ENCODE data around the gene LTBR.
"Not testable (repeated sequence)": the region's sequence is repeated elsewhere in the genome, so short reads cannot be mapped to it uniquely, and the experiment has no call there.

LTBR gene

DNA sequence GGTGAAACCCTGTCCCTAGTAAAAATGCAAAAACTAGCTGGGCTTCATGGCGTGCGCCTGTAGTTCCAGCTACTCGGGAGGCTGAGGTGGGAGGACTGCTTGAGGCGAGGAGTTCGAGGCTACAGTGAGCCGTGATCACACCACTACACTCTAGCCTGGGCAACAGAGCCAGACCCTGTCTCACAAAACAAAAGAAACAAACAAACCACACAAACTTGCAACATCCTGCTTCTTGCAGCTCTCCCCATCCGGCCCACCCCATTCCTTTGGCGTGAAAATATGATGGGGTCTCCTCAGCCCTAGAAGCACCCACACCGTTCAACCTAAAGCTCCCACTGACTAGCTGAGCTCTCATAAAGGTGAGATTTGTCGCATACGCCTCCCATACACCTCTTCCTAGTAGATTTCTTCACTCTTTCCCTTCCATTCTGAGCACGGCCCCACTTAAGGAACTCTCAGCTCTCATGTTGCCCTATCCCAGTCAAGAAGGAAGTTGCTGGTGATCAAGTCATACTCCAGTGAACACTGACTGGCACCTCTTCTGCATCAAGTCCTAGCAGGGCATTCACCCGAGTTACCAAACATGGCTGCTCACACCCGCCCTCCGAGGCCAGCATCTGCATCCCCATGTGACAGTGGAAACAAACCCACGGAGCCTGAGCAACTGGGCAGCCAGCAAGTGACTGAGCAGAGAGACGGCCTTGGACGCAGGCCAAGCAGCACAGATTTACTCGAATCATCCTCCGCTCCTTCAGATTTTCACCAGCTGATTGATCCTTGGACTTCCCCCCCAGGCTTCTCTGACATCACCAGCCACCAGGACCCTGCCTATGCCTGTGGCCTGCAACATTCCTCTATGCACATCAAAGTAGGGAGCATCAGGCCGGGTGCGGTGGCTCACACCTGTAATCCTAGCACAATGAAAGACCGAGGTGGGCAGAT, 41.9 kb downstream of the LTBR start:
- DNase-seq (ENCODE audit: low spot score) = no peak

GRCh38 chr12:6426882-6427671, 43.1 kb downstream of the LTBR start:
- no peak for DNase-seq (ENCODE audit: low spot score)

DNA sequence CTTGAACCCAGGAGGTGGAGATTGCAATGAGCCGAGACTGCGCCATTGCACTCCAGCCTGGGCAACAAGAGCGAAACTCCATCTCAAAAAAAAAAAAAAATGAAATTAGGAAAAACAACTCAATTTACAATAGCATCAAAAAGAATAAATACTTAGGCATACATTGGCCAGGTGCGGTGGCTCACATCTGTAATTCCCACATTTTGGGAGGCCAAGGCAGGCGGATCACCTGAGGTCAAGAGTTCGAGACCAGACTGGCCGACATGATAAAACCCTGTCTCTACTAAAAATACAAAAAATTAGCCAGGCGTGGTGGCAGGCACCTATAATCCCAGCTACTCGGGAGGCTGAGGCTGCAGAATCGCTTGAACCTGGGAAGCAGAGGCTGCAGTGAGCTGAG, 43.8 kb downstream of the LTBR start:
- DNase-seq (ENCODE audit: low spot score) = not testable (repeated sequence)

DNA sequence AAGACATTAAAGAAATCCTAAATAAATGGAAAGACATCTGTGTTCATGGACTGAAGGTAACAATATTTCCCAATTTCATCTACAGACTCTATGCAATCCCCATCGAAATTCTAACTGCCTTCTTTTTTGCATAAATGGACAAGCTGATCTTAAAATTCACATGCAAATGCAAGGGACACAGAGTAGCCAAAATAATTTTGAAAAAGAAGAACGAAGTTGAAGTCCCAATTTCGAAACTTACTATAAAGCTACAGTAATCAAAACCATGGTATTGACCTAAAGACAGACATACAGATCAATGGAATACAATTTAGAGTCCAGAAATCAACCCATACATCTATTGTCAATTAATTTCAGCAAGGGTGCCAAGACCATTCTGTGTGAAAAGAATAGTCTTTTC, 44.4 kb downstream of the LTBR start:
- DNase-seq (ENCODE audit: low spot score) = no peak

- peak; percentile 46 for DNase-seq (ENCODE audit: low spot score)
These were observed 46.4 kb downstream of the LTBR start for GRCh38 chr12:6430124-6430989.

GRCh38 chr12:6432991-6433390, 49.0 kb downstream of the LTBR start:
- no peak for DNase-seq (ENCODE audit: low spot score)

DNA sequence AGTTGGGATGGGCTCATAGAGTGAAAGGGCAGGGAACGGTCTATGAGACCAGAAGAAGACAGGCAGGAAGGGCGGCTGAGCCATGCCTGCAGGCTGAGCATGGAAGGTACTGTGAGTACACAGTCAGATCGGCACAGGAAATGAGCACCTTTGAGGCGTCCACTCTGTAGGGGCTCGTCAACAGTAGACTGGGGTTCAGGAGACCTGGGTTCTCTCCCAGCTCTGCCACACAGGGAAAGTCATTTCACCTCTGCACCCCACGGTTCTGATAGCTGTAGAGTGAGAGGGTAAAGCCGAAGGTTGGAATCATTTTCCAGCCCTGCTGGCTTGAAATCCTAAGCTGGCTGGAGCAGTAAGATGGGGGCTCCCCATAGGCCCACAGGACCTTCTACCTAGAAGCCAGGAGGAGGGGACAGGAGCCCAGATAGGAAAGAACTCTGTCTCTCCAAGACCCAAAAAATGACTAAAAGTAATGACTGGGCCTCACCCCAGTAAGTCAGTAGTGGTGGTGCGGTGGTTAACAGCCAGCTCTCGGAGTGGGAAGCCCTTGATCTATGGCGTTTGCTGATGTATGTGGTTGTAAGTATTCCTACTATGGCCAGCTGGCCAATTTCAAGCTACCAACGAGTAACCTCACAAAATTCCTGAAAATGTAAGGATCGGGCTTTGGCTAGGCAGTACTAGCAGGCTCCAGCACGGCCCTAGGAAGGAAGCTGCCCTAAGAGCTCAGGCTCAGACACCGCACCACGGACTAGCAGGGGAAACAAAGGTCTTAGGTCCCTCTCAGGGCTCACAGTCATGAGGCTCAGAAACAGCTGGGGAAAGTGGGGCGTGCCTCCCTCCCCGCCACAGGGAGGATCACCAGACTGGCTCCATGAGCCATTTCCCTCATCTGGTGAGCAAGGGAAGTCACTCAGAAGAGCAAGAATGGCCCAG, 50.5 kb downstream of the LTBR start:
- DNase-seq (ENCODE audit: low spot score) = no peak

GRCh38 chr12:6435961-6436715, 52.2 kb downstream of the LTBR start:
- DNase-seq (ENCODE audit: low spot score) = no peak

DNA sequence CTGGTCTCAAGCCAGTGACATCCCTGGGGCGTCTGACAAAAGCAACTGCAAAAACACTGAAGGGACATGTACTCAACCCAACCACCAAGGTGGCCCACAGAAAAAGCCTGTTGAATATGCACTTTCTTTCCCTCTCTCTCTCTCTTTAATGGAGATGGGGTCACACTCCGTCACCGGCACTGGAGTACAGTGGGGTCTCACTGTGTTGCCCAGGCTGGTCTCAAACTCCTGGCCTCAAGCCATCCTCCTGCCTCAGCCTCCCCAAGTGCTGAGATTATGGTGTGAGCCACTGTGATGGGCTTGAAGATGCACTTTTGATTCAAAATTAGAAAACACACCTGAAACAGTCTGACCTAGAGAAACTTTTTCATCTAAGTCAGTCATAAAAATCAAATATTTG, 53.6 kb downstream of the LTBR start:
- no peak for DNase-seq (ENCODE audit: low spot score)

- DNase-seq (ENCODE audit: low spot score) = no peak
These were observed 54.4 kb downstream of the LTBR start for GRCh38 chr12:6438345-6438744.

DNA sequence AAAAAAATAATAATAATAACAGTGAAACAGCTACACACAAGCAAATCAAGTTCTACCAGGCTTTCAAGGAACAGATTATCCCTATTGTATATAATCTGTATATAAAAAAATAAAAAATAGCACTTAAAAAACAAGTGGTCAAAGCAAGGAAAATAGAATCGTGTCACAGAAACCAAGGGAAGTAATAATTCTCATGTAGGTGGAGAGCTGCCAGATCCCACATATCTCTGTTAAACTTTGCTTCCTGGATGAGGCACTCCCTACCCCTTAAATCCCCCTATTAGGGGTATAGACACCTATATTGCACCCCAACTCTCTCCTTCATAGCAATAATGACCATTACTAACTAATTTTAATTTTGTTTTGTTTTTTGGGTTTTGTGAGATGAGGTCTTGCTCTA, 56.4 kb downstream of the LTBR start:
- no peak for DNase-seq (ENCODE audit: low spot score)

Data from RKO (cell line).